Ishikawa (cell line): Measurements from ENCODE around the gene SLC25A31.

Experiments used
- CEBPB ChIP-seq: IDR thresholded peaks from 2 replicates; pipeline ENCODE4 v1.6.1; 2012
- CREB1 ChIP-seq: IDR thresholded peaks from 2 replicates; pipeline ENCODE4 v1.6.1; 2012; ENCODE audit warnings: low read depth
- EP300 ChIP-seq: IDR thresholded peaks from 2 replicates; pipeline ENCODE4 v1.6.1; 2012; ENCODE audit warnings: borderline replicate concordance
- MAX ChIP-seq: IDR thresholded peaks from 2 replicates; pipeline ENCODE4 v1.6.1; 2012
- NFIC ChIP-seq: IDR thresholded peaks from 2 replicates; pipeline ENCODE4 v1.6.1; 2012
- RAD21 ChIP-seq: IDR thresholded peaks from 2 replicates; pipeline ENCODE4 v1.6.1; 2012; ENCODE audit warnings: low read depth
- TAF1 ChIP-seq: IDR thresholded peaks from 2 replicates; pipeline ENCODE4 v1.6.1; 2012; ENCODE audit warnings: low read depth, mild to moderate bottlenecking
- ZBTB7A ChIP-seq: IDR thresholded peaks from 2 replicates; pipeline ENCODE4 v1.6.1; 2012; ENCODE audit warnings: low read depth

GRCh38 chr4:127759893-127760292 lies 29.7 kb downstream of the SLC25A31 start:
- TF ChIP-seq CREB1 (no peak), TAF1 (no peak), RAD21 (no peak), NFIC (no peak), EP300 (no peak), CEBPB (no peak), ZBTB7A (no peak), MAX (no peak)
